GM19025 (cell line): ENCODE results near the gene SRGAP1.
"Not testable (repeated sequence)": the region's sequence is repeated elsewhere in the genome, so short reads cannot be mapped to it uniquely, and the experiment has no call there.

ENCODE experiments used
- ATAC-seq: cut with Tn5 transposase; IDR thresholded peaks from one replicate; pipeline ENCODE4 v1.9.1; 2021; ENCODE audit warnings: mild to moderate bottlenecking, low read depth, moderate library complexity; ENCODE audit not compliant: unreplicated experiment

SRGAP1 gene

DNA sequence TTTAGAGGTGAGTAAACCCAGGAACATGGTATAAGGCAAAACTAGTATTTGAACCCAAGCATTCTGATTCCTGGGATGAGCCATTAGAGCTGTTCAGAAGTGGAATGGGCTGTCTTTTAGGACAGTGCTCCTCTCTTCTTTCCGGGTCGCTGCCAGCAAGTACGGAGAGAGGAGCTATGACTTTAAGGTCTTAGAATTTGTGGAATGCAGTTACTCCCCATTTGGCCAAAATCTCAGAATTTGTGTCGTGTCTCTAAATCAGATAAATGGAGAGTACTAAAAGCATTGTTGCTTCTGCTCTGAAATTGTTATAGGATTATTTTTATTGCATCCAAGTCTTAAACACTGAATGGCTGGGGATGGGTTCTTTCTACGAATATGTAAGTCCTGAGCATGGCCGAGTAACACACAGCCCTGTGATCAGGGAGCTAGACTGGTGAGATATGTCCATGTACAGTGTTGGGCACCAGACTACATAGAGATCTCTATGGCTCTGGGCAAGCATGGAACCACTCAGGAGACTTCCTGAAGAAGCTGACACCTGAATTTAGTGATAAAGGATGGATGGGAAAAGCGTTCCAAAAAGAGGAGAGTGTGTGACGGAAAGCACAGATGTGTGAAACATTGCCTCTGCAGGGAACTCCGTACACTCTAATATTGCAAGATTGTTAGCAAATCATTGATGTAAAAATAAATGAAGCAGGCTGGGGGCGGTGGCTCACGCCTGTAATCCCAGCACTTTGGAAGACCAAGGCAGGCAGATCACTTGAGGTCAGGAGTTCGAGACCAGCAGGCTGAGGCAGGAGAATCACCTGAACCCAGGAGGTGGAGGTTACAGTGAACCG lies 184.7 kb downstream of the SRGAP1 start:
- no peak for ATAC-seq

DNA sequence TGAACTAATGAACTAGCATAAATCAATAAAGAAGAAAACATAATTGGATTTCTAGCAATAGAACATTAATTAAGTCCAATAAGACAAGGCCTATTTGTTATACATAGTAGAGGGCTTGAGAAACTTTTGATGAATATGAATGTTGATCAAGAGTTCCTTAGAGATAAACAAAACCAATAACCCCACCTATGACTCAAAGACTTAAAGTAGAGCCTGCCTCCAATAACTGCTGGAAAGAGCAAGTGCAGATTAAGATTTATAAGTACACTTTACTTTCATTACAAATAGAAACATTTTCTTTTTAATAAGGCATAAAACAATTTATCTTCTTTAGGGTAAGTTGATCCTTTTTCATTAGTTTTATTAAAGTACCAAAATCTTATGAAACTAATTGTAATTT lies 185.7 kb downstream of the SRGAP1 start:
- ATAC-seq: no peak

DNA sequence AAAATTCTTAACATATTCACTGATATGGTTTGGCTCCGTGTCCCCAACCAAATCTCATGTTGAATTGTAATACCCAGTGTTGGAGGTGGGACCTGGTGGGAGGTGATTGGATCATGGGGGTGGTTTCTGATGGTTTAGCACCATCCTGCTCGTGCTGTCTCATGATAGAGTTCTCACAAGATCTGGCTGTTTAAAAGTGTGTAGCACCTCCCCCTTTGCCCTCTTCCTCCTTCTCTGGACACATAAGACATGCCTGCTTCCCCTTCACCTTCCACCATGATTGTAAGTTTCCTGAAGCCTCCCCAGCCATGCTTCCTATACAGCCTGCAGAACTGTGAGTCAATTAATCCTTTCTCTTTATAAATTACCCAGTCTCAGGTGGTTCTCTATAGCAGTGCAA lies 189.6 kb downstream of the SRGAP1 start:
- not testable (repeated sequence) for ATAC-seq

DNA sequence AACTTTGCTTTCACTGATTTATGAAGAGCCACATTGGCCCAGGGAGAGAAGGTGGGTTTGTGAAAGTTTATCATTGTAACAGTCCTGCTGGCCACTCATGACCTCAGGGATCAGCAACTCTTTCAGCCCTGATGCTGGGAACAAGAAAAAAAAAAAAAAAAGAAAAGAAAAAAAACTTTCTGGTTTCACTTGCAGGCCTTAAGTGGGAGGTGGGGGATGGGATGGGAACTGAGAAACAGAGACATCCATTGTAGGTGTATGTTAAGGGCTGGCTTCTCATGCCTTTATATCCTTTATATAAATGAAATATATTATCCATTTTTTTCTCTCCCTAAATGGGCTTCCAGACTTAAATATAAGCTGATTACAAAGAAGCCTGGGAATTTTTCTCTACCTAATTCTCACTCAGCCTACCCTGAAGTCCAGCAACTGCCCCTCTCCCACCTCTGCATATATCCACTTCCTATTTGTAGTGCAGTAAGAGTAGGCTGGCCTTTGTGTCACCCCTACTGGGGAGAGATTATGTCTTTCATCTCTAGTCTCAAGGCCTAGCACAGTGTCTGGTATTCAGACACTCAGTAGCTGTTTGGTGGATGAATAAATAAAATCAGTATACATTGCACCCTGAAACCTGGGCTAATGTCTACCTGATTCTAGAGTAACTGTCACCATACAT lies 190.5 kb downstream of the SRGAP1 start:
- ATAC-seq: no peak

DNA sequence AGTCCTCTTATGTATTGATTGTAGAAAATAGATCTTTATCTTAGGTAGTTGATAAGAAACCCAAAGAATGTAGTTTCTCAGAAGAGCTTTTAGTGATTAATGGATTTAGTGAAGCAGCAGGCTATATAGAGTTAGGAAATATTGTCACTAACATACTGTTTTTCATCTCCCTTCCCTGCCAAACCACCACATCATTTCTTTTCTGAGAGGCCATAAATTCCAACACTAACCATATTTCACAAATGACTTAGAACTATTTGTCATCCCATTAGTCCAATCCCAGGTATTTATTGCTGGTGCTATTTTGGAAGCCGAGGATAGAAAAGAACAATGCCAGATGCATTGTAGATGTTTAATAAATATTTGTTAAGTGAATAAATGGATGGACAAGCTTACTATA lies 191.9 kb downstream of the SRGAP1 start:
- ATAC-seq: no peak

DNA sequence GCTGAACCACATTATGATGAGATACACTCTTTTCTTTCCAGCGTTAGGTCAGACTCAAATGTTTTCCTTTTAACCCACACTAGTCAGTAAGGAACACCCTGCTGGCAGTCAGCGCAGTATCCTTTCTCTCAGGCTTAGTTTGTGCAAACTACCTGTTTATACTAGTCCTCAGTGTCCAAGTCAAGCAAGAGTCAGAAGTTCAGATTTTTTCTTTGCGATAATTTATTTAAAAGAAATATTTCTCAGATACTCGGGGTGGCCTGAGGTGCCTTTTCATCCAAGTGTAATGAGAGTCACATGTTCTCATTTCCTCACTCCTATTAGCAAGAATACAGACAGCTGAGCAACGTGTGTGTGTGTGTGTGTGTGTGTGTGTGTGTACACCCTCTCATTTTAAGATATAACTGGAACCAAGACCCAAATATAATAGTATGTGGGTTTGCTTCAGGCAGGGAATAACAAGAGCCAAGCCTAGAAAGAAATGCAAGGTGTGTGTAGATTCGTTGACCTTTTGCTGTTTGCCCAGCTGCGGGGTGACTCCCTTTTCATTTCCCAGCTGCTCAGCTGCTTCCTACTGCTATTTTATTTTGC lies 194.9 kb downstream of the SRGAP1 start:
- no peak for ATAC-seq

DNA sequence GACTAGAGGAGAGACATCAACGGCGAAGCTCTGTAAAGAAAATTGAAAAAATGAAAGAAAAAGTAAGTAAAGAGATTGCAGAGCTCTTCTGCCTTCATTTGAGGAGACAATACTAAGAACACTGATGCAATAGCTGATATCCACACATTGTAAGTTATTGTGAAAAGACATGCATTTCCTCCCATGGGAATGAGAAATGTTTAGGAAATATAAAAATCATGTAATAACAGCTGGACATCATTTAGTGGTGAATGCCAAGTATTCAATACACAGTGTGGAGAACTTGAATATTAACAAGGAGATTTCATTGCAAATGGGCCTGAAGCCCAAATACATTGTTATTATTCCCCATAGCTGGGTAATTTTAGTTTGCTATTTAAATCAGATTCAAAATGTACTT lies 198.4 kb downstream of the SRGAP1 start:
- no peak for ATAC-seq

DNA sequence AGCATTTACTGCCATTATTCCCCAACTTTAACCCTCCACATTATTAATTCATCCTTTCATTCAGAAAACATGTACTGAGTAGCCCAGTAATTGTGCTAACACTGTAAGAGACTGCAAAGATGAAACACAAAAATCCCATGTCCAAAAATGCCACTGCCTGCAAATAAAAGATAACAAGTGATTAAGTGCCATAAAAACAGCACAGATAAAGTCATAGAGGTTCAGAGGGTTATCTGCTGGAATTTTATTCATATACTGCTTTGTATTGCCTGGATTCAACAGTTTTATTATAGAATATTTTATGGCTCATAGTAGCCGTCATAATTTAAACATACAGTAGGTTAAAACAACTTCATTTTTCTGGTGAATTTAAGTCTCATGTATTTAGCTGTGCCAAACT lies 199.7 kb downstream of the SRGAP1 start:
- no peak for ATAC-seq

DNA sequence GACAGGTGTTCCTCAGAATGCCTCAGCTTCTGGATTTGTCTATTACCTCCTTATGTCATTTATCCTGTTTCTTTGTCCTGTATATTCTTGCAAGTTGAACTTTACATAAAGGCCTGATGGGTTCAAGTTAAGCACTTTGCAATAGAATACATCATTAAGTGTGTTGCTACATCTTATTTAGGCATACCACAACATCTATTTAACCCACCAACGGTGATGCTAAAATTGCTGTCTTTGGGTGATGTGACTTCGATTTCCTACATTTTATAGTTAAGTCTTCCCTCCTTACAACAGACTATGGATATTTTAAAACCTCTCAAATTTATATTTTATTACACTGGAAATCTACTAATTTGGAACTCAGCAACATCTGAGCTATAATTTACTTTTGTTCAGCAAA lies 206.6 kb downstream of the SRGAP1 start:
- no peak for ATAC-seq

DNA sequence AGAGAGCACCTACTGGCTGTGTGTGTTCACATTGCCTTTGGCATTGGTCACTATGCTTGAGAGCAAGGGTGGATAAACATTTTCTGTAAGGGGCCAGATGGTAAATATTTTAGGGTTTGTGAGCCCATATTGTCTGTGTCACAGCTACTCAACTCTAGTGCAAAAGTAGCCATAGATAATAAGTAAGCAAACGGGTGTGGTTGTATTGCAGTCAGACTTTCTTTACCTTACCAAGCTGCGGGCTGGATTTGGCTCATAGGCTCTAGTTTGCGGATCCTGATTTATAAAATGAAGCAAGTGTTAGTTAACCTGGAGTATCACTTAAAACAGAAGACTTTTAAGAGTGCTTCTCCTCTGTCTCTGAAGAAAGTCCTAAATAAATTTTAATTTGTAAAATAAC lies 208.6 kb downstream of the SRGAP1 start:
- ATAC-seq: no peak

DNA sequence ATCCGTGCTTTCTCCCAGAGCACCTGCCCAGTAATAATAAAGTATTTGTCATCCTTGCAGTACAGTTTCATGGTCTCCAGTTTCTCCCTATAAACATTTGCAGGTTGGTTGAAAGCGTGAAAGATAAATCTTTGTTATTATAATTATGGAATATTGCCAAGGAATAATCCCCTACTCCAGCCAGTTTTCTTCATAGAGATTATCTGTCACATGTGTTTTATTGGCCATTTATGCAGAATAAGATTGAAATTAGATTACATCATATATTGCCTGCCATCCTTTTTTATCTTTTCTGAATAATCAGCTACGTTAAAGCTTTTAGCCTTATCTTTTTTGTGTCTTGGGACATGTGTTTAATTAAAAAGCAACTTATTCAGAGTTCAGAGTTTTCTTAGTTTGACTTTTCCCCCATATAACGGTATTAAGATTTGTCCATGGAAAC lies 209.6 kb downstream of the SRGAP1 start:
- ATAC-seq: no peak

DNA sequence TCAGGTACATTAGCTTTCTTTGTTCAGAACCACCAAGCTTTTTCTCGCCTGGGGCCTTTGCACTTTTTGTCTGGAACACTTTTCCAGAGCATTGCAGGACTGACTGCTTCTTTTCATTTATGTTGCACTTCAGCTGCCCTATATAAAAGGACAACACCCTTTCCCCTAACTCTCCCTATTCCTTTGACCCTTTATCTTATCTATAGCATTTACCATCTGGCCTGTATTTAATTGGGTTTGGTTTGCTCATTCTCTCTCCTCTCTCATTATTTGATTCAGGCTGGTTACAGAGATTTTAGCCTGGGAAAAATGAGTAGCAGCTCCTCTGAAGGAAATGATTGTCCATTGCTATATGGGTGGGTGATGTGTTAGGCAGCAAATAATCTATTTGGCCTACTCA lies 212.2 kb downstream of the SRGAP1 start:
- ATAC-seq: no peak

DNA sequence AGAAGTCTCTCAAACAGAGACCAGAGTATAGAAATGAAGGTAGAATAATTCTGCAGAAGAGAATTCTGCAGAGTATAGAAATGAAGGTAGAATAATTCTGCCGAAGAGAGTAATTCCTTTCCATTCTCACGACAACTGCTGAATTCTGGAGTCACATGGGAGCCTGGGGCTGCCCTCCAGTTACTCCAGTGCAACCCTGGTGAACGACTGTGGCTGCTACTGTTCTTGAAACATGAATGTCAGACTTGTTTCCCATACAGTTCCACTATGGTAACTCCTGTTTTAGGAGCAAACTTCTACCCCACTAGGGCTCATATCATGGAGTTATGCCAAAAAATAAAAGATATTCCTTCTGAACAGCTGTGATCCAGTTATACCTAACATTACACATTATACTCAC lies 213.2 kb downstream of the SRGAP1 start:
- ATAC-seq: no peak

DNA sequence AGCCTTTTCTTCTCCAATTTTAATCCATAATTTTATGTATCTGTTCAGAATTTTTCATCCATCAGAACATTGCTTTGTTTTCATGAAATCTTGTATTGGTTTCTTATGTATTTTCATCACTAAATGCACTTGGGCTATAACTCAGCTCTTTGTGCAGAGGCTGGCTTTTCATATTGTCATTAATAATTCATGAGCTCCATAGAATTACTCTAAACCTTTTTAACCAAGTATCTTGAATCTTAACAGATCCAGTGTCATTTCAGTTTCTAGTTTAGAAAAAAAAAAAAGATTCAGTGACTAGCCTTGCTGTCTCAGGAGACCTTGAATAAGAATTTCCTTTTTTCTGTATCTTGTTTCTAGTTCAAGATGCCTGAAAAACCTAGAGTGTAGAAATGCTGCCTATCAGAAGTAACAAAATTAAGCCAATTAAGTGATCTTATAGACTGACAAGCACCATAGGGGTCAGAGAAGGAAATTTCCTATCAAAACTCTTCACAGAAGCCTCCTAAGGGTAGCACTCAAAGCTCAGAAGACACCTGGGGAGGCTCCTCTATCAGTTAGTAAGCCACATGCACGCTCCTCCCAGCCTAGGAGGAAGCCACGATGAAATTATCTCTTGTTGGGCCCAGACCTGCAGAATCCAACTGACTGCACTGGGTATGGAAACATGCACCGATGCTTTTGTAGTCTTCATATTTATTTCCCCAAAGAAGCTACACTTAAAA lies 214.2 kb downstream of the SRGAP1 start:
- no peak for ATAC-seq

DNA sequence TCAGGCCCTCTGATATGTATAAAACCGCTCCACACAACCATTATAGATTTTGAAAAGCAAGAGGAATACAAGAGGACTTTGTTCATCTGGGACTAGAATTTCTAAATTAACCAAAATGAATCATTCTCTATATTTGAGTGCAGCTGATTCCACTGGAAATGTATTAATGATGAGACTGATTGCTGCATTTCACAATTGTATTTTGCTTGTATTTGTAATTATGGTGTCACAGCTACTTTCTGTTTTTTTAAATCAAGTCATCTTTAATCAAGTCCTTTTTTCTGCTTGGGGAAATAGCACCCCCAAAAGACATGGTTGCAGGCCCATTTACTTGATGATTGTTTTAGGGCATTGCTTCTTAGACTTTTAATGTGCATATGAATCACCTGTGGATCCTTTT lies 215.2 kb downstream of the SRGAP1 start:
- ATAC-seq: no peak

DNA sequence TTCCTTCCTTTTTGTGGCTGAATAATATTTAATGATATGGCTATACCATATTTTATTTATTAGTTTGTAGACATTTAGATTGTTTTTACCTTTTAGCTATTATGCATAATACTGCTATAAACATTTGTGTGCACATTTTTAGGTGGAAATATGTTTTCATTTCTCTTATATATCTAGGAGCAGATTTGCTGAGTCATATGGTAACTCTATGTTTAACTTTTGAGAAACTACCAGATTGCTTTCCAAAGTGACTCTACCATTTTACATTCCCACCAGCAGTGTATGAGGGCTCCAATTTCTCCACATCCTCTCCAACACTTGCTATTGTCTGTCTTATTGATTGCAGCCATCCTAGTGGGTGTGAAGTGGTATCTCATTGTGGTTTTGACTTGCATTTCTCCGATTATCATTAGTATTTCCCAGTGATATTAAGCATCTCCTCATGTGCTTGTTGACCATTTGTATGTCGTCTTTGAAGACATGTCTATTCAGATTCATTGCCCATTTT lies 217.4 kb downstream of the SRGAP1 start:
- no peak for ATAC-seq

DNA sequence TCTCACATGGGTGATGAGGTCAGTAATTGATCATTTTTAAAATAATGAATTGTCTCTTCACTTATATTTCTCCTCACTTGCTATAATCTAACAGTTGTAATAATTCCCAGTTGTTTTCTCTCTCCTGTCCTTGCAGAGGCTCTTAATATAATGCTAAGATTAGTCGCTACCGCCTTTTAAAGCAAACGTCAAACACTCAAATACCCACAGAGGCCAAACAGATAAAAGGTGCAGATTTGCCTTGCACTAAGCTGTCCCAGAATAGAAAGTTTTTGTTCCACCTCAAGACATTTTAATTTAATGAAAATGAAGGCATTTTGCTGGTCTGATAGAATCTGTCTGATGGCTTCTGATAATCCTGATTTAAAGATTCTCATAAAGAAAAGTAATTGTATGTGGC lies 218.6 kb downstream of the SRGAP1 start:
- ATAC-seq: no peak

DNA sequence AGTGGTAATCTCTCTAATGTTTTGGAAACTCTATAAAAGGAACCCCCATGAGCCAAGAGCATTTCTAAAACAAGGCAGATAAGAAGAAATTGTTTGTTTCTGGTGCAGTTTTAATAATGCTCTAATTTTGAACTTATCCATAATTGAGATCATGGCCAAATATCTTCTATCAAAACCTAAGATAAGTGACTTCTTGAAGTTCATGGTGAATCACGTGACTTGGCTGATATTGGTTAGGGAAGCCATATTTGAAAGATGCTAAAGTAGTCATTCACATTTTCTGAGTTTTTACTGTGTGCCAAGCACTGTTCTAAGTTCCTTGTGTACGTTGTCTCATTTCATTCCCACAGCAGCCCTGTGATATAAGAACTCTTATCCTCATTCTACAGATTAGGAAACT lies 219.7 kb downstream of the SRGAP1 start:
- no peak for ATAC-seq

DNA sequence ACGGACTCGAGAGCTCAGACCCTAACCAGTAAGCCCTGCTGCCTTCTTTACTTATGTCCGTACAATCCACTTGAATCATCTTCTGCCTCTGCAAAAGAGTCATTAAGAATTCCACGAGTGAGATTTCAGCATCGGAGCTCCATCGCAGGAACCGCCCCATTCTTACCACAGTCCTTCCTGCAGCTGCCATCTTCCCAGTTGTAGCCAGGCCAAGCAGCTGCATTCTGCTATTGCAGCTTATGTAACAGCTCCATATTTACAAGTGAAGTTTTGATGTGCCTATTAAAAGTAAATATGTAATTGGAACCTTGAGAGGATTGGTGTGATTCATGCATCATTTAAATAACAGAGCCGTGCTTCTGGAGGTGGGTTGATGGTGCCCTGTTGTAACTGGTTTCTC lies 220.2 kb downstream of the SRGAP1 start:
- no peak for ATAC-seq

DNA sequence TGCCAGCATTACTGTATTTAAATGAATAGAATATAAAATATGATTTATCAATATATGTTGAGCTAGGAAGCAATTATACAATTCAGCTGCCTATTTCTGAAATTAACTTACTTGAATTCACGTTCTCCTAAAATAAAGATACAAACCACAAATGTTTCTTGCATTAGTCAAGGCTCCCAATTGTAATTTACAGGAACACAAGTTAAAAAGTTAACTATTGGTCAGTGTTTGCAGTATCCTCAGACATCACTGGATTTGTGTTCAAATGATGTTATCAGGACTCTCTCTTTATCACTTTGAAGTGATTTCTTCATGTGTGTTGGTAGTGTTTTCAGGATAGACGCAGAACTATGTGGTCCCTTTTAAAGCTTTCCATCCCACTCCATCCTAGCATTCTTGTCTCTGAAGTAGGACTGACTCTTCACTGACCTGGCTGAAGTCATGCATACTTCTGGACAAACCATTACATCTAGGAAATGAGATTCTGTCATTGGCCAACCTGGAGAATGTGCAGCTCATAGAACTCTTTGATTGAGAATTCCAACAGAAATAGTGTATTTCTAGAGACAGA lies 221.5 kb downstream of the SRGAP1 start:
- no peak for ATAC-seq

DNA sequence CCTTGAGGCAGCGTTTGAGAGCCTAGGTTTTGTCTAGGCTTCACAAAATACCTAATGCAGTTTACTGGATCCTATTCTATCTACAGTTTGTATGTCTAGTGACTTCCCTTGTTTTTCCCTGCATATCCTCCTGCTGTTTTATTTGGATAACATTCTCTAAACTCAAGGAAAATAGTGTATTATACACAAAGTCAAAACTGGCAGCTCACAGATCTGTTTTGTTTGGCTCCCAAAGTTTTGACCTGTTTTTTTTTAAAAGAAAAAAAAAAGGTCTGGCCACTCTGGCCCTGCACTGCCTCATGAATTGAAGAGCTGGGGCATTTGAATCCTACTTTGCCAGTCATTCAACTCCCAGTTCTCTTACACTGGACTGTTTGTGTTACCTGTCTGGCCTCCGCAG lies 222.3 kb downstream of the SRGAP1 start:
- ATAC-seq: no peak
